Measurements from ENCODE around the gene NT5C2.

DNA sequence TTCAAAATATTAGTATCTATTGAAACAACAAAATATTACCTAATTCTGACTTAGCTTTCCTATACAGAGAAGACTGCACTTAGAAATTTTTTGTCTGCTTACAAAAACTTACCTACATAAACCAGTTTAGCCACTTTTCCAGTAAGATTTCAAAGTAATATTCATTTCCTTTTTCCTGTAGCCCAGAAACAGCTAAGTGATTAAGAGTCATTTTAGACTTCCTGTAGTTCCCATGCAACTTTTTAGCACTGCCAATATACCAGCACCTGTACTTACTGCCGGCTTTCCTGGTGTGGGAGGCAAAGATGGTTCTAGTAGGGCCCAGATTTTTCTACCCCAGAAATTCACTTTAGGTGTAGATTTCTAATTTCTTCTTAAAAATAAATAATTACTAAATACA lies 21.8 kb downstream of the NT5C2 start:
- TF ChIP-seq, protein P1, sequence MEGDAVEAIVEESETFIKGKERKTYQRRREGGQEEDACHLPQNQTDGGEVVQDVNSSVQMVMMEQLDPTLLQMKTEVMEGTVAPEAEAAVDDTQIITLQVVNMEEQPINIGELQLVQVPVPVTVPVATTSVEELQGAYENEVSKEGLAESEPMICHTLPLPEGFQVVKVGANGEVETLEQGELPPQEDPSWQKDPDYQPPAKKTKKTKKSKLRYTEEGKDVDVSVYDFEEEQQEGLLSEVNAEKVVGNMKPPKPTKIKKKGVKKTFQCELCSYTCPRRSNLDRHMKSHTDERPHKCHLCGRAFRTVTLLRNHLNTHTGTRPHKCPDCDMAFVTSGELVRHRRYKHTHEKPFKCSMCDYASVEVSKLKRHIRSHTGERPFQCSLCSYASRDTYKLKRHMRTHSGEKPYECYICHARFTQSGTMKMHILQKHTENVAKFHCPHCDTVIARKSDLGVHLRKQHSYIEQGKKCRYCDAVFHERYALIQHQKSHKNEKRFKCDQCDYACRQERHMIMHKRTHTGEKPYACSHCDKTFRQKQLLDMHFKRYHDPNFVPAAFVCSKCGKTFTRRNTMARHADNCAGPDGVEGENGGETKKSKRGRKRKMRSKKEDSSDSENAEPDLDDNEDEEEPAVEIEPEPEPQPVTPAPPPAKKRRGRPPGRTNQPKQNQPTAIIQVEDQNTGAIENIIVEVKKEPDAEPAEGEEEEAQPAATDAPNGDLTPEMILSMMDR (conservative IDR thresholded peaks at IDR 0.05; ENCODE audit: low read depth, low read length) = no peak
- no peak for TF ChIP-seq EZH2 (IDR thresholded peaks at IDR 0.05; ENCODE audit: low read length, unreplicated experiment)

Data from PC-3 (cell line).